KOPT-K1 (cell line): ENCODE results near the gene SUPT4H1.
"Not testable (repeated sequence)": the region's sequence is repeated elsewhere in the genome, so short reads cannot be mapped to it uniquely, and the experiment has no call there.

Experiments
- H3K27ac ChIP-seq: fragments of 200-600 bp; sonication (generic); 2 replicates; pipeline ENCODE4 v1.5.1; 2016; ENCODE audit warnings: antibody characterized with exemption, mild to moderate bottlenecking, low read depth, low read length; ENCODE audit not compliant: poor library complexity, severe bottlenecking
- H3K36me3 ChIP-seq: fragments of 200-600 bp; sonication (generic); 2 replicates; pipeline ENCODE4 v1.5.1; 2017; ENCODE audit warnings: antibody characterized with exemption, mild to moderate bottlenecking, low read length, moderate library complexity; ENCODE audit not compliant: insufficient read depth
- H3K9me3 ChIP-seq: fragments of 200-600 bp; sonication (generic); 2 replicates; pipeline ENCODE4 v1.5.1; 2017; ENCODE audit warnings: antibody characterized with exemption, low read length, mild to moderate bottlenecking; ENCODE audit not compliant: insufficient read depth, poor library complexity, severe bottlenecking

Gene SUPT4H1

DNA sequence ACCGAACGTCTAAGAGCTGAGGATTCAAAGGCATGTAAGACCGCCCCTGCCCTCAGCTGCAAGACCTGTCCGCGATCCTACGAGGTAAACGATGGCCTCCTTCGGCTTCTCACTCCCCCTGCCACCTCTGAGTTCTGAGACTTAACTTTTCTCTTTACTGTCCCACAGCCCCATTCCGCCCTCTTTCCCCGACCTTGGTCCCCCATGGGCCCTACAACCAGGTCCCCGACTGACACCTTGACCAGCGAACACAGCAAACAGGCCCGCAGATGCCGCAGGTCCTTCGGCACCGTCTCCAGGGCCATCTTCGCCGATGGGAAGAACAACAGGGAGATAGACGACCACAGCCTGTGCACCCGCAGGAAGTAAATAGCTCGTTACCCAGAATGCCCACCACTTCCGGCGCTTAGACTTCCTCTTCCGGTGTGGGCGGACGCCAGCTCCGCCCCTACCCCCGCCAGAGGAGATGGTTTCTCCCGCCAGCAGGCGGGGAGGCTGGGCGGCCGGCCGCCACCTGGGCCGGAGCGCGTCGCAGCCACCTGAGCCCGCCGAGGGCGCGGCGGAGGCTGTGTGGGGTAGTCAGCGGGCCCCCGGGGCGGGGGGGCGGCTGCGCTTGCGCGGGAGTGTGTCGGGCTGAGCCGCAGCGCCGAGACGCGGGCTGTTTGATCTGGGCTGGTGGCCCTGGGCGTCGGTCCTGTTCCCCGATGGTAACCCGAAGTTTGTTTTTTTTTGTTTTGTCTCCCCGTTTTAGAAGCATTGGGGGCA is at the start of gene SUPT4H1:
Gene SUPT4H1, minus strand, starts transcription at position 371 of the 765 bp plus-strand sequence. Its CDS starts 66 bp downstream, at position 305.
- Histone ChIP-seq H3K27ac (peak within 1 kb of the TSS; percentile 90), H3K9me3 (no peaks in the 10 kb centered on the region), H3K36me3 (peaks cover 39% of the 10 kb centered on the region)

DNA sequence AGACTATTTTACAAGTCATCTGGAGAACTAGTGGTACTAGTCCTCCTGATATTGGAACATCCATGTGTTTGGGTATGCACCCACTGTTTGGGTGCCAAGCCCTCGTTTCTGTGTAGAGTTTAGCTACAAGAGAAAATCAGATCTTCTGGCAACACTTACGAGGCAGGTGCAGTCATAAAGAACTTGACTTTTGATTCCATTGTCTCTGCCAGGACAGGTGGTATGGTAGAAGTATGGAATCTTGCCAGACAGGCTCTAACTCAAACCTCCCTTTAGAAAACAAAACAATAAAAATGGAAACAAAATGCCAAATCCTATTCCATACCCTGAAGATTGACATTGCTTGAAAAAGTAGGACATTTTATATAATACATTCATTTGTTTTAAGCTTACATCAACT is 49.3 kb upstream of the SUPT4H1 start:
- no peaks in the 10 kb centered on the region for H3K36me3 ChIP-seq
- no peaks in the 10 kb centered on the region for H3K9me3 ChIP-seq
- no peak overlapping the region for H3K27ac ChIP-seq

DNA sequence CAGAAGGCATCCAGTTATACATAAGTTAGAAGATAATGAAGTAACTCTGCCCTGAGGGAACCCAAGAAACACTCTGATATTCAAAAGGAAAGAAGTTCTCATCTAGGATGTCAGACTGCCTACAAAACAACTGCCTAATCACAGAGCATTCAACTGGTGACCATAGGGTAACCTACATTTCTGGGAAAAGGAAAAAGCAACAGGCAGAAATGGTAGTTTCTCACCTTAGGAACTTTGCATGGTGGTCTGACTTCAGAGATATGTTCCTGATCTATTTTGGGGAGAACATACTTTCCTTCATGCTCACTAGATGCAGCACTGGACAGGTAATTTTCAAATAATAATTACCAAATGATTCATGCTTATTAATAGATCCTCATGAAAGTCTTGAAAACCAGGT is 48.8 kb upstream of the SUPT4H1 start:
- no peaks in the 10 kb centered on the region for H3K36me3 ChIP-seq
- H3K9me3 ChIP-seq = no peaks in the 10 kb centered on the region
- H3K27ac ChIP-seq = no peak overlapping the region

DNA sequence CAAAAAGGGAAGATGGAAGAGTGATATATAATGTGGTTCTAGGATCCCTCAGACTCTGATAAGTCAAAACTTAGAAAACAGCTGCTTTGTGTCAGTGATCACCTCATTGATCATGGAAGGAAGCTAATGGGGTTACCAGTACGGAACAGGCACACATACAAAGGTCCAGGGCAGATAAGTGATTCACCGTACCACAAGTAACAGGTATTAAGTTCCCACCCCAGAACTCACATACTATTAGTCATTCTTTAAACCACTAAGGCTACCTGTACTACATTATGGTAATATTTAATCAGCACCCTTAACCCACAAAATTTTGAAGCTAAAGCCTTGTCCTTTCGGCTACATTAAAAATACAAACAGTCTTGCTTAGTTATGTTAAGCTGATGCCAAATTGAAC is 48.0 kb upstream of the SUPT4H1 start:
- no peaks in the 10 kb centered on the region for H3K36me3 ChIP-seq
- no peak overlapping the region for H3K27ac ChIP-seq
- H3K9me3 ChIP-seq = no peaks in the 10 kb centered on the region

DNA sequence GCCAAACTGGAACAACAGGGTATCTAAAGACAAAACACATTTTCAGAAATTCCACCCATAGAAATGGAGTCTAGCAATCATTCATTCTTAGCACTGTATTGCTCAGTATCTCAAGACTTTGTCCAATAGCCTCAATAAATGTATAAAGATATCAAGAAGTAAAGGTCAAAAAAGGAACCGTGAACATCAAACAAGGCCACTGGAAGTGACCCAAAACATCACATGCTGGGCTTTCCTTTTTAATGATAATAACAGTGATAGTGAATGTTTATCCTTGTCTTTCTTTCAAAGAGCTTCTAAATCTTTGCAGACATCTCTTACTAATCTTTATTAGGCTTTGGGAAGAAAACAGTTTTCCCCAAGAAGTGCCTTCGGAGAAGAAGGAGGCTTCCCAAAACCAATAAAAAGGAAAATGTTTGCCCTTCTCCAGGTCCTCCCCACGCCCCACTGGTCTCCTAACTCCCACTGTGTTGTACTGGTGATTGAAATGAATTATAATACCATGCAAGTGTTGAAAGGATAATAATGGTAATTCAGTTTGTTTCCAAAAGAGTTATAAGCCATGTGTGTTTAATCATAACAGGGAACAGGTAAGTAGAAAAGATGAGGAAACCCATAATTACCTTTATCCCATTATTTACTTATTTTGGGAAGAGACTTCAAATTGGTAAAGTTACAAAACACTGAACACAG is 46.7 kb upstream of the SUPT4H1 start:
- Histone ChIP-seq H3K36me3 (no peaks in the 10 kb centered on the region), H3K27ac (no peak overlapping the region), H3K9me3 (no peaks in the 10 kb centered on the region)

DNA sequence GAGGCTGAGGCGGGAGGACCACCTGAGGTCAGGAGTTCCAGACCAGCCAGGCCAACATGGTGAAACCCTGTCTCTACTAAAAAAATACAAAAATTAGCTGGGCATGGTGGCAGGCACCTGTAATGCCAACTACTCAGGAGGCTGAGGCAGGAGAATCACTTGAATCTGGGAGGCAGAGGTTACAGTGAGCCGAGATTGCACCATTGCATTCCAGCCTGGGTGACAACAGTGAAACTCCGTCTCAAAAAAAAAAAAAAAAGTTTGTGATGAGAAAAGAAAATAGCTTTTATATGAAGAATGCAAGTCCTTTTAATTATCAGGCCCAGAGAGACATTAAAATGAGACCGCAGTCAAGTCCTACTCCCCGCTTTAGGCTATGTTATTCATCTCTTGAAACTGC is 45.4 kb upstream of the SUPT4H1 start:
- H3K27ac ChIP-seq, H3K9me3 ChIP-seq, H3K36me3 ChIP-seq: not testable (repeated sequence)

DNA sequence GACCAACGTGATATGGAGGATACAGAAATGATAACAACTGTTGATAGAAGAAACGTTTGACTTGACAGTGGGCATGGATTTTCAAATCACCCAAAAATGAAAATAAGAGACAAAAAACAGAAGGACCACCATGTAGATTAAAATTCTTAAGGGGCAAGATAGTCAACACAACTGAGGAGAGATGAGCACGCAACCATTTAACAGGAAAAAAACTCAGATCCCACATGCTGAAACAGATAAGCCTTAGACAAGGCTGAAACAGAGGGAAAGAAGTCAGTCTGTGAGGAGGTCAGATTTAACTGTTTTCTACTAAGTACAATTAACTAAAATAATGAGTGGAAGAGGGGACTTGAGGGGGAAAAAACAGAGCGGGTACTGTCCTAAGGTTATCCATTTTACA is 44.2 kb upstream of the SUPT4H1 start:
- H3K9me3 ChIP-seq = no peaks in the 10 kb centered on the region
- no peak overlapping the region for H3K27ac ChIP-seq
- no peaks in the 10 kb centered on the region for H3K36me3 ChIP-seq

DNA sequence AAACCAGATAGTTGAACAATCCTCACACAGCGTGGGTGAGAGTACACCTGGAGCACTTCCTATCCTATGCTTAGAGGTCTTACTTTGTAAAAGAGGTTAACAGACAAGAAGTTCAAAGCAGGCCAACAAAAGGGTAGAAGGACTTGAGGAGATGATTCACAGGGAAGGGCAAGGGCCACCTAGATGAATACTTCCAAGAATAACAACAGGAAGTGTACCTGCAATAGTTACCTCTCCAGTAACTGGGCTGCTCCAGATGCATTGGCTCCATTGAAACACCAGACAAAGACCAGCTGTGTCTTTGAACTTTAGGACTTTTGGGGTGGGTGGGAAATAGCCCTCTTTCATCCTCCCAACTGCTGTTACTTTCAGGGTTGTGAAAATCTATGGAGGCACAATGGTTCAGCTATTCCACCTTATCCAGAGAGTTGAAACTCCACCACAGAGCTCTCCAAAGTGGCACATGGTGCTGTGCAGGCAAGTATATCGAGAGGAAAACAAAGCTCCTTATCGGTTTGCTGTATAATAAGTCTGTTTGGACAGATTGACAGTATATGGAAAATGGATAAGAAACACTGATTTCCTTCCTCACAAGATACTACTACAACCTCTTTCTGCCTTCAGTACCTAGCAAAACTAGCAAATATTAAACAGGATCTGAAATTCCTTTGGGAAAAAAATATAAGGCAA is 42.7 kb upstream of the SUPT4H1 start:
- H3K27ac ChIP-seq = no peak overlapping the region
- H3K9me3 ChIP-seq = no peaks in the 10 kb centered on the region
- H3K36me3 ChIP-seq = no peaks in the 10 kb centered on the region

DNA sequence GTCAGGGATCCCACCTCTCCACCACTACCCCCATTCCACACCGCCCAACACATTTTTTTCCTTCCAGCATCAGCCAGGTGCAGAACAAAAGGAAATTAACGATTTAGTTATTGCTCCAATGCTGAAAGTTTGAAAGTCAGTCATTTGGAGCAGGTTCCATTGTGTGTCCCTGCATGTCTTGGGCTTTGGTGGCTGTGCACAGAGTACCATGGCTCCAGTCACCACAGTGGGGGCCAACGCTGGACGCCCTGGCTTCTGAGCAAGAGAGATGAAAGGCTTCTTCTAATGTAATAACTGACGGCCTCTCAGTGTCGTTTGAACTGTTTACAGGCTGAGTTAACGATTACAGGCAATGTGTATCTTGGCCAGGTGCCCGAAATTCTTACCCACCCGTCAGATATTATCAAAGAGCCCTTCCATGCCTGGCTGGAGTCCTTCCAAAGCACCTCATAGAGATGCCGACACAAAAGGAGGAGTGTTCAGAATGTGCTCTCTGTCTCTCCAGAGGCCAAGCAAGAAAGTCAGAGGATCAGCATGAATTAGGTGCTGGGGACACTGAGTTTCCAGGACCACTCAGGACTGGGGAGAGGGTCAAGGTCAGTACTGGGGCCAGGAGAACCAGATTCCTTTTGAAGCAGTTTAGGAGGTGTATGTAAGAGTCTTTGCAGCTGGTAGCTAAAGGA is 39.4 kb upstream of the SUPT4H1 start:
- Histone ChIP-seq H3K27ac (no peak overlapping the region), H3K36me3 (no peaks in the 10 kb centered on the region), H3K9me3 (no peaks in the 10 kb centered on the region)

DNA sequence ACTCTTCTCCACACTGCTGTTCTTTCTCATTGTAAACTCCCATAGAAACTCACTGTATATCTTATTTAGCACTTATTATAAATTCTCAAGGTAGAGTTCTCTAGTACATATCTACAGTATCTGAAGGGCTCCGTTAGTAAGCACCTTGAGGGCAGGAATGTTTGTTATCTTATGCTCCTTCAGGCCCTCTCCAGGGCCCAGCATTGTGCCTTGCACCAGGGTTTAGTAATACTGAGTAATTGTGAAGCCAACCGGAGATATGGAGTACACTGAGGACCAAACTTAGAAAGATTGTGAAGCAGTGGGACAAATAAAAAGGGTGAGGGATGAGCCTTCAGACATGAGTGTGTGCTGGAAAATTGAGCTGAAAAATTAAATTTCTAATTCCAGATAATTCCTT is 38.9 kb upstream of the SUPT4H1 start:
- no peaks in the 10 kb centered on the region for H3K36me3 ChIP-seq
- no peak overlapping the region for H3K27ac ChIP-seq
- no peaks in the 10 kb centered on the region for H3K9me3 ChIP-seq

DNA sequence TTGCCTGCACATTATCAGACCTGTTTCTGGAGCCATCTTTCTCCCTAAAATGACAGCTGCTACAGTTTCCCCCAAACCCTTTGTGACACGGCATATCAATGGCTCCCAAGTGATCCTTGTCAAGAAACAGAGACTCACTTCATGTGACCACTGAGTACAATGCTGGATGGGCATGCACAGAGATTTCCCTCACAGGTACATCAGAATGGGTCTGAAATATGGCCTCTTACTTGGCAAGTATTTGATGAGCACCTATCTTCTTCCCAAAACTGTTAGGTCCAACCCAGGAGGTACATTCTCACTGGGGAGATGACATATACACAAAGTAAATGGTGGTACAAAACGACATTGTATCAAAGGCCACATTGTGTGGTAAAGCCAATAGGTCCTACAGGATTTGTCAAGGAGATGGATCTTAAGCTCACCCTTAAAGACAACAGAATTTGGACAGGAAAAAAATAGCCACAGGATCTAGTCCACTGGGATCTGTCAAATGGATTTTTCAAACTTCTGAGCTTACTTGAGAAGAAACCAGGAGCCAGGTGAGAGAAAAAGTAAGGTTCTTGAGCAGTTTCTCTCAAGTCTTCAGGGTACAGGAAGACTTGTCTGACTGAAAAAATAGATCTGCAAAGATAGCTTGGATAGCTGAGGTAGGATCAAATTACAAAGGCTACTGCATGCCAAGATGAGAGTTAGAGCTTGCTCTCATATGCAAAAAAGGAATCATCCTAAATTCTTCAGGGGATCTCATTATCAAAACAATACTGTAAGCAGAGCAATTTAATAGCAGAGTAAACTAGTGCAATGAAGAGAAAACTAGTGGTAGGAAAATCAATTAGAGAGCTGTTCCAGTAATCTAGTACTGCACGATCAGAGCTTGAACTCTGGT is 36.5 kb upstream of the SUPT4H1 start:
- H3K9me3 ChIP-seq = no peaks in the 10 kb centered on the region
- peak overlapping the region; percentile 38 for H3K27ac ChIP-seq
- H3K36me3 ChIP-seq = no peaks in the 10 kb centered on the region

DNA sequence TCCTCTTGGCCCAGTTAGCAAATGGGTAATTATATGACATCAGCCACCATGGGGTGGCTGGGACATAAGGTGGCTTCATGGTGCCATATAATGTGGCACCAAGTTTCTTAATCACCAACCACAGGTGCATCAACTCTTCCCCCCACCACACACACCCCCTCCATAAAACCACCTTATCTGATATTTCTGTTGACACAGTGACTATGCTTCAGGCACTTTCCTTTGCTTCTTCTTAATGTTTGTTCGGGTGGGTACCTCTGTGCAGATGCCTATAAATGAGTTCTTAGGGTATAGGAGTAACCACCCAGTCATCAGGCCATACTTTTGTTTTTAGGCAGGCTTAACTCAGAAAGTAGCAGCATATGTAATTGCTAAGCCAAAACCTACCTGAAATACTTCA is 35.8 kb upstream of the SUPT4H1 start:
- Histone ChIP-seq H3K9me3 (no peaks in the 10 kb centered on the region), H3K36me3 (no peaks in the 10 kb centered on the region), H3K27ac (peak overlapping the region; percentile 38)

DNA sequence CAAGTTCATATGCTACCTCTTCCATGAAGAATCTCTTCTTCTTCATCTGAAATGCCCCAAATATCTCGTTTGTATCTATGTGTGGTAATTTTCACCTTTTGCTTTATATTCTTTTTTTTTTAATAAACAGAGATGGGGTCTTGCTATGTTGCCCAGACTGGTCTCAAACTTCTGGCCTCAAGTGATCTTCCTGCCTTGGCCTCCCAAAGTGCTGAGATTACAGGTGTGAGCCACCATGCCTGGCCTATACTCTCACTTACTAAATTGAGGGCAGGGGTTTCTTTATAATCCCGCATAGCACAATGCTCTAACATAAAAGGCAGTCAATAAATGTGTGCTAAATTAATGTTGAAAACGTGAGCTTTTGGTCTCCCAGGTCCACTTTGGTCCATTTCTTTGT is 34.7 kb upstream of the SUPT4H1 start:
- Histone ChIP-seq H3K9me3 (no peaks in the 10 kb centered on the region), H3K36me3 (no peaks in the 10 kb centered on the region), H3K27ac (no peak overlapping the region)

DNA sequence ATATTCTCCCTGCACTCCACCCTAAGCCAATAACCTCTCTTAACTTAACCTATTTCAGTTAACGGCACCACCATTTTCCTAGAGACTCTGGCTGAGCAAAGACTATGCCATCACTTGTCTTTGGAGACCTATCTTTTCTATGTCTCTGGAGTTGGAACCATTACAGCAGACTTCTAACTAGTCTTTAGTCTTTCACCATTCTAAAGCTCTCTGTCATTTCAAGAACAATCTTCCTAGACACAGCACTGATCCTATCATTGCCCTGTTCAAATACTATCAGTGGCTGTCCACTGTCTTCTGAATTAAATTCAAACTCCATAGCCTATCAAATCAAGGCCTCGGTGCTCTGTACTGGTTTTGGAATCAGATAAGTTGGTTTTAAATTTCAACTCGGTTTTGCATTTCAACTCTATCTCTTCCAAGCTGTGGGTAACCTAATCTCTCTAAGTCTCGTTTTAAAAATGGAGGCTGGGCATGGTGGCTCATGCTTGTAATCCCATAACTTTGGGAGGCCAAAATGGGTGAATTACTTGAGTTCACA is 33.4 kb upstream of the SUPT4H1 start:
- Histone ChIP-seq H3K27ac (no peak overlapping the region), H3K36me3 (no peaks in the 10 kb centered on the region), H3K9me3 (no peaks in the 10 kb centered on the region)
